Suprapubic skin (tissue), 4 donors: ENCODE measurements around the gene INPP1.
"Not testable (repeated sequence)": the region's sequence is repeated elsewhere in the genome, so short reads cannot be mapped to it uniquely, and the experiment has no call there.

Source experiments
- CTCF ChIP-seq, 2 donors: fragments of 200-600 bp in 1 of 2; fragments of 450-650 bp in 1 of 2; sonication (generic) in 1 of 2; IDR thresholded peaks; one replicate each; pipeline ENCODE4 v1.5.1; 2016 to 2019; ENCODE audit warnings: antibody characterized with exemption in 2 of 2, mild to moderate bottlenecking in 1 of 2, moderate library complexity in 1 of 2
- EP300 ChIP-seq: sonication (generic); formaldehyde crosslinking; IDR thresholded peaks from one replicate; pipeline ENCODE4 v1.6.1; 2017; ENCODE audit warnings: antibody characterized with exemption
- POLR2A ChIP-seq, 2 donors: fragments of 450-650 bp; IDR thresholded peaks; one replicate each; pipeline ENCODE4 v1.6.1; 2017; ENCODE audit warnings: antibody characterized with exemption in 2 of 2, mild to moderate bottlenecking in 2 of 2, moderate library complexity in 2 of 2
- POLR2AphosphoS5 ChIP-seq, 3 donors: sonication (generic); formaldehyde crosslinking; IDR thresholded peaks; one replicate each; pipeline ENCODE4 v1.6.1; 2017; ENCODE audit warnings: antibody characterized with exemption in 3 of 3

GRCh38 chr2:190297880-190298279 lies 45.5 kb upstream of the INPP1 start:
- not testable (repeated sequence) for TF ChIP-seq CTCF (IDR thresholded peaks at IDR 0.05); POLR2A (IDR thresholded peaks at IDR 0.05); POLR2AphosphoS5 (IDR thresholded peaks at IDR 0.05); EP300
